H9 (cell line): ENCODE measurements around the gene LRMDA. TPM values are rescaled to one million over a fixed set of nuclear protein-coding genes. Genes with fewer than 3 reads are reported as not detected.

Source experiments
- DNase-seq: peaks from one replicate; pipeline ENCODE4 v3.0.0-alpha.2; 2017
- H2AFZ ChIP-seq: one replicate; pipeline ENCODE4 v1.6.1; 2013; ENCODE audit warnings: mild to moderate bottlenecking, low read length, control low read depth, moderate library complexity
- H2AK5ac ChIP-seq: 2 replicates; pipeline ENCODE4 v1.6.1; 2013; ENCODE audit warnings: low read length, control low read depth, mixed read lengths; ENCODE audit not compliant: insufficient read length
- H2BK120ac ChIP-seq: one replicate; pipeline ENCODE4 v1.6.1; 2013; ENCODE audit warnings: low read depth, mild to moderate bottlenecking, low read length, control low read depth, inconsistent platforms; ENCODE audit not compliant: poor library complexity, severe bottlenecking
- H2BK12ac ChIP-seq: 2 replicates; pipeline ENCODE4 v1.6.1; 2013; ENCODE audit warnings: low read length, control low read depth, mixed read lengths, low read depth; ENCODE audit not compliant: insufficient read length
- H2BK15ac ChIP-seq: 2 replicates; pipeline ENCODE4 v1.6.1; 2013; ENCODE audit warnings: low read depth, low read length, control low read depth
- H2BK20ac ChIP-seq: one replicate; pipeline ENCODE4 v1.6.1; 2013; ENCODE audit warnings: low read depth, mild to moderate bottlenecking, low read length, control low read depth, inconsistent platforms; ENCODE audit not compliant: poor library complexity, severe bottlenecking
- H2BK5ac ChIP-seq: 2 replicates; pipeline ENCODE4 v1.6.1; 2013; ENCODE audit warnings: low read length, control low read depth, mixed read lengths; ENCODE audit not compliant: insufficient read length
- H3K14ac ChIP-seq: 2 replicates; pipeline ENCODE4 v1.6.1; 2013; ENCODE audit warnings: low read length, control low read depth; ENCODE audit not compliant: insufficient read depth
- H3K18ac ChIP-seq: 2 replicates; pipeline ENCODE4 v1.6.1; 2013; ENCODE audit warnings: low read depth, mild to moderate bottlenecking, mixed read lengths, low read length, control low read depth; ENCODE audit not compliant: insufficient read length
- H3K23ac ChIP-seq: 2 replicates; pipeline ENCODE4 v1.6.1; 2013; ENCODE audit warnings: low read length, control low read depth, mixed read lengths, low read depth; ENCODE audit not compliant: insufficient read length
- H3K23me2 ChIP-seq: 2 replicates; pipeline ENCODE4 v1.6.1; 2013; ENCODE audit warnings: low read depth, mild to moderate bottlenecking, mixed read lengths, low read length, control low read depth; ENCODE audit not compliant: insufficient read length, poor library complexity, severe bottlenecking
- H3K27ac ChIP-seq: 2 replicates; pipeline ENCODE4 v1.5.1; 2013; ENCODE audit warnings: low read length, control low read depth, mixed read lengths, low read depth; ENCODE audit not compliant: insufficient read length
- H3K27me3 ChIP-seq: 2 replicates; pipeline ENCODE4 v1.6.1; 2013; ENCODE audit warnings: low read length, control low read depth, inconsistent platforms; ENCODE audit not compliant: insufficient read depth
- H3K4ac ChIP-seq: 2 replicates; pipeline ENCODE4 v1.6.1; 2013; ENCODE audit warnings: low read depth, mild to moderate bottlenecking, control low read depth, inconsistent platforms, low read length, moderate library complexity
- H3K4me1 ChIP-seq: 2 replicates; pipeline ENCODE4 v1.6.1; 2013; ENCODE audit warnings: low read length, control low read depth, inconsistent platforms; ENCODE audit not compliant: insufficient read depth
- H3K4me2 ChIP-seq: 2 replicates; pipeline ENCODE4 v1.6.1; 2013; ENCODE audit warnings: low read length, control low read depth, mixed read lengths; ENCODE audit not compliant: insufficient read length, insufficient read depth
- H3K56ac ChIP-seq: 2 replicates; pipeline ENCODE4 v1.6.1; 2013; ENCODE audit warnings: low read depth, mild to moderate bottlenecking, mixed read lengths, low read length, control low read depth; ENCODE audit not compliant: insufficient read length
- H3K79me1 ChIP-seq: 2 replicates; pipeline ENCODE4 v1.6.1; 2013; ENCODE audit warnings: low read depth, mild to moderate bottlenecking, moderate library complexity, low read length, control low read depth, inconsistent platforms; ENCODE audit not compliant: insufficient read depth, poor library complexity, severe bottlenecking
- H3K79me2 ChIP-seq: 2 replicates; pipeline ENCODE4 v1.6.1; 2013; ENCODE audit warnings: low read length, control low read depth, inconsistent platforms; ENCODE audit not compliant: insufficient read depth
- H3K9ac ChIP-seq: 2 replicates; pipeline ENCODE4 v1.6.1; 2013; ENCODE audit warnings: low read length, control low read depth, mixed read lengths; ENCODE audit not compliant: insufficient read length; ENCODE audit errors: extremely low read depth
- H3K9me3 ChIP-seq: one replicate; pipeline ENCODE4 v1.6.1; 2013; ENCODE audit warnings: low read depth, low read length, inconsistent platforms; ENCODE audit not compliant: control insufficient read depth
- H3T11ph ChIP-seq: one replicate; pipeline ENCODE4 v1.6.1; 2013; ENCODE audit warnings: mild to moderate bottlenecking, low read length, control low read depth, inconsistent platforms
- H4K20me1 ChIP-seq: one replicate; pipeline ENCODE4 v1.6.1; 2013; ENCODE audit not compliant: control insufficient read depth, insufficient read length, insufficient read depth
- H4K5ac ChIP-seq: 2 replicates; pipeline ENCODE4 v1.6.1; 2013; ENCODE audit warnings: low read depth, mild to moderate bottlenecking, mixed read lengths, low read length, control low read depth; ENCODE audit not compliant: insufficient read length
- H4K8ac ChIP-seq: replicated peaks from 2 replicates; pipeline ENCODE4 v1.6.1; 2013; ENCODE audit warnings: low read length, control low read depth, mixed read lengths, low read depth; ENCODE audit not compliant: insufficient read length
- H4K91ac ChIP-seq: 2 replicates; pipeline ENCODE4 v1.6.1; 2013; ENCODE audit warnings: low read depth, mild to moderate bottlenecking, moderate library complexity, mixed read lengths, low read length, control low read depth; ENCODE audit not compliant: insufficient read length
- H3K27ac Mint-ChIP-seq, 3 experiments: 2 replicates in 2 of 3; 3 replicates in 1 of 3; pipeline ENCODE4 v1.8.0; 2020 to 2021; ENCODE audit warnings: mixed read lengths in 3 of 3, mild to moderate bottlenecking in 1 of 3, moderate library complexity in 1 of 3
- H3K27me3 Mint-ChIP-seq: 2 replicates; pipeline ENCODE4 v1.8.0; 2021; ENCODE audit warnings: low read depth, mild to moderate bottlenecking, moderate library complexity, mixed read lengths
- H3K36me3 Mint-ChIP-seq, 3 experiments: 2 replicates in 2 of 3; 3 replicates in 1 of 3; pipeline ENCODE4 v1.8.0; 2020 to 2021; ENCODE audit warnings: low read depth in 3 of 3, mixed read lengths in 3 of 3; ENCODE audit not compliant: insufficient read depth in 1 of 3
- H3K4me1 Mint-ChIP-seq, 2 experiments: 2 replicates each; pipeline ENCODE4 v1.8.0; 2020; ENCODE audit warnings: mixed read lengths in 2 of 2
- H3K4me3 Mint-ChIP-seq, 2 experiments: 2 replicates in 1 of 2; 3 replicates in 1 of 2; pipeline ENCODE4 v1.8.0; 2020 to 2021; ENCODE audit warnings: mild to moderate bottlenecking in 2 of 2, mixed read lengths in 2 of 2, moderate library complexity in 1 of 2
- H3K9me3 Mint-ChIP-seq, 2 experiments: 2 replicates in 1 of 2; 3 replicates in 1 of 2; pipeline ENCODE4 v1.8.0; 2020; ENCODE audit warnings: mild to moderate bottlenecking in 2 of 2, mixed read lengths in 2 of 2, moderate library complexity in 1 of 2
- WGBS: extraction: QIAGEN DNeasy Blood & Tissue Kit; methylation state at CpG from one replicate; pipeline ENCODE4 v1.1.7; 2013; ENCODE audit warnings: missing lambda C conversion rate, low lambda C conversion rate, mixed read lengths; ENCODE audit not compliant: insufficient read length; ENCODE audit errors: extremely low coverage; 5-methylcytosine and 5-hydroxymethylcytosine counted together
- total RNA-seq: library from RNA; stranded (reverse); gene quantifications from 2 replicates; pipeline ENCODE4 v1.2.1, GENCODE V29; 2021
- TF ChIP-seq, protein P1 (sequence below): fragments of 200-600 bp; sonication (generic); conservative IDR thresholded peaks from 3 replicates; pipeline ENCODE4 v1.8.0; 2021; ENCODE audit warnings: antibody characterized with exemption, mild to moderate bottlenecking

LRMDA gene
- total RNA-seq, 1 experiment from 2014 or later = 1.8 TPM

DNA sequence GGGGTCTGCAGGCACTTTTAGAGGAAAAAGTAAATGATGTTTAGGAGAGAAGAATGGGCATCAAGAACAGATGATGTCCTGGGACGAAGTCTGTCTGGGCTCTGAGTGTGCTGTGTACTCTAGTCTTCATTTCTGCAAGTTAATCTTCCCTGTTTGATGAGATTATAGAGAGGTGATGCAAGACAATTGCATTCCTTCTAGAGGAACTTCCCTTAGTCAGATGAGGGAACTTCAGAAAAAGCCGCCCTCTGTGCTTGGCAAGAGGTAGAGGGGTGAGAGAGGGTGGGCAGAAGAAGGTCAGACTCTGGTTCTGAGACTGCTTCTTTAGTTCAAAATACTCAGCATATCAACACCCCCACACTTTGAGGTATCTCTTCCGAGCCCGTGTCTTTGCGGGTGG lies 797.9 kb downstream of the LRMDA start:
- H3K56ac ChIP-seq = no peak overlapping the region
- no peak overlapping the region for H3K4me2 ChIP-seq
- no peak overlapping the region for H3K14ac ChIP-seq
- H4K20me1 ChIP-seq = no peaks in the 10 kb centered on the region
- no peak overlapping the region for H4K5ac ChIP-seq
- no peak overlapping the region for H2BK15ac ChIP-seq
- H3K27me3 ChIP-seq = peaks cover 40% of the 10 kb centered on the region
- 0 out of 5 replicates have a peak overlapping the region, but pooled peaks of 1 of the 2 experiments have one; percentile 18 for H3K4me3 Mint-ChIP-seq
- no peak overlapping the region for H2BK5ac ChIP-seq
- no peaks in the 10 kb centered on the region for H3K79me2 ChIP-seq
- H3K27ac Mint-ChIP-seq = peak overlapping the region in 1 of 3 experiments; percentile 53; a peak in 1 of 7 replicates
- no peaks in the 10 kb centered on the region for H3K9me3 ChIP-seq
- no peak overlapping the region for H4K8ac ChIP-seq
- H3K23me2 ChIP-seq = no peaks in the 10 kb centered on the region
- H3K27me3 Mint-ChIP-seq = peaks cover 95% of the 10 kb centered on the region
- H2AK5ac ChIP-seq = no peak overlapping the region
- no peak for DNase-seq
- no peak overlapping the region for H3K23ac ChIP-seq
- TF ChIP-seq, protein P1, sequence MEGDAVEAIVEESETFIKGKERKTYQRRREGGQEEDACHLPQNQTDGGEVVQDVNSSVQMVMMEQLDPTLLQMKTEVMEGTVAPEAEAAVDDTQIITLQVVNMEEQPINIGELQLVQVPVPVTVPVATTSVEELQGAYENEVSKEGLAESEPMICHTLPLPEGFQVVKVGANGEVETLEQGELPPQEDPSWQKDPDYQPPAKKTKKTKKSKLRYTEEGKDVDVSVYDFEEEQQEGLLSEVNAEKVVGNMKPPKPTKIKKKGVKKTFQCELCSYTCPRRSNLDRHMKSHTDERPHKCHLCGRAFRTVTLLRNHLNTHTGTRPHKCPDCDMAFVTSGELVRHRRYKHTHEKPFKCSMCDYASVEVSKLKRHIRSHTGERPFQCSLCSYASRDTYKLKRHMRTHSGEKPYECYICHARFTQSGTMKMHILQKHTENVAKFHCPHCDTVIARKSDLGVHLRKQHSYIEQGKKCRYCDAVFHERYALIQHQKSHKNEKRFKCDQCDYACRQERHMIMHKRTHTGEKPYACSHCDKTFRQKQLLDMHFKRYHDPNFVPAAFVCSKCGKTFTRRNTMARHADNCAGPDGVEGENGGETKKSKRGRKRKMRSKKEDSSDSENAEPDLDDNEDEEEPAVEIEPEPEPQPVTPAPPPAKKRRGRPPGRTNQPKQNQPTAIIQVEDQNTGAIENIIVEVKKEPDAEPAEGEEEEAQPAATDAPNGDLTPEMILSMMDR = no peak
- H2BK20ac ChIP-seq = no peak overlapping the region
- no peak overlapping the region for H3K9ac ChIP-seq
- no peak overlapping the region for H3K27ac ChIP-seq
- no peaks in the 10 kb centered on the region; a peak in 1 of 7 replicates for H3K36me3 Mint-ChIP-seq
- no peak overlapping the region for H4K91ac ChIP-seq
- H2BK120ac ChIP-seq = no peak overlapping the region
- H2AFZ ChIP-seq = no peak overlapping the region
- peaks cover 2 to 9% of the 10 kb centered on the region in 2 experiments; a peak in 2 of 5 replicates for H3K9me3 Mint-ChIP-seq
- no CpG with 5 or more reads among the region's 5 CpGs for WGBS
- H3K79me1 ChIP-seq = no peaks in the 10 kb centered on the region
- no peak overlapping the region for H3K4ac ChIP-seq
- no peak overlapping the region for H3T11ph ChIP-seq
- no peak overlapping the region for H3K18ac ChIP-seq
- H3K4me1 Mint-ChIP-seq = peaks cover 32 to 48% of the 10 kb centered on the region in 2 experiments
- no peak overlapping the region for H2BK12ac ChIP-seq
- no peaks in the 10 kb centered on the region for H3K4me1 ChIP-seq
